ENCODE results near the gene GPATCH8. TPM values are rescaled to one million over a fixed set of nuclear protein-coding genes. Genes with fewer than 3 reads are reported as not detected.
A peak's percentile ranks its signal among the peaks of the same experiment; 100 is the strongest.

Gene GPATCH8
- total RNA-seq, 1 experiment from 2014 or later, result 51.5 TPM

GRCh38 chr17:44473367-44473766 lies 29.8 kb downstream of the GPATCH8 start:
- peaks cover 2% of the 10 kb centered on the region for H3K79me1 ChIP-seq (ENCODE audit: insufficient read depth, low read depth, low read length, poor library complexity, severe bottlenecking)
- Mint-ChIP-seq H3K4me3 (no peak overlapping the region), H3K27me3 (ENCODE audit: low read depth) (no peaks in the 10 kb centered on the region), H3K36me3 (ENCODE audit: insufficient read depth in 1 of 3, low read depth in 3 of 3) (peaks cover 0 to 18% (median 8%) of the 10 kb centered on the region in 3 experiments; a peak in 5 of 7 replicates), H3K27ac (peak overlapping the region in 1 of 3 experiments; percentile 11; a peak in 1 of 7 replicates), H3K4me1 (no peaks in the 10 kb centered on the region), H3K9me3 (no peaks in the 10 kb centered on the region)
- H3K27ac ChIP-seq (ENCODE audit: insufficient read length, low read depth, low read length), result no peak overlapping the region
- no peak overlapping the region for H3K14ac ChIP-seq (ENCODE audit: insufficient read depth, low read length)
- H3T11ph ChIP-seq (ENCODE audit: low read length), result no peak overlapping the region
- no peak overlapping the region for H3K56ac ChIP-seq (ENCODE audit: insufficient read length, low read depth, low read length)
- no peaks in the 10 kb centered on the region for H3K9me3 ChIP-seq (ENCODE audit: control insufficient read depth, low read depth, low read length)
- H4K5ac ChIP-seq (ENCODE audit: insufficient read length, low read depth, low read length), result no peak overlapping the region
- H2BK15ac ChIP-seq (ENCODE audit: low read depth, low read length), result no peak overlapping the region
- no peaks in the 10 kb centered on the region for H3K23me2 ChIP-seq (ENCODE audit: insufficient read length, low read depth, low read length, poor library complexity, severe bottlenecking)
- no peak overlapping the region for H3K23ac ChIP-seq (ENCODE audit: insufficient read length, low read depth, low read length)
- H2BK20ac ChIP-seq (ENCODE audit: low read depth, low read length, poor library complexity, severe bottlenecking), result no peak overlapping the region
- peaks cover 4% of the 10 kb centered on the region; the same call in 1 of the 2 replicates for H3K79me2 ChIP-seq (ENCODE audit: insufficient read depth, low read length)
- no peaks in the 10 kb centered on the region for H4K20me1 ChIP-seq (ENCODE audit: control insufficient read depth, insufficient read depth, insufficient read length)
- no peak overlapping the region for H2AK5ac ChIP-seq (ENCODE audit: insufficient read length, low read length)
- H4K8ac ChIP-seq (replicated peaks; ENCODE audit: insufficient read length, low read depth, low read length), result no peak overlapping the region
- no peak overlapping the region for H2BK5ac ChIP-seq (ENCODE audit: insufficient read length, low read length)
- no peak overlapping the region for H4K91ac ChIP-seq (ENCODE audit: insufficient read length, low read depth, low read length)
- H3K27me3 ChIP-seq (ENCODE audit: insufficient read depth, low read length), result no peaks in the 10 kb centered on the region
- H2BK120ac ChIP-seq (ENCODE audit: low read depth, low read length, poor library complexity, severe bottlenecking), result no peak overlapping the region
- DNase-seq, result no peak
- no peak overlapping the region for H3K18ac ChIP-seq (ENCODE audit: insufficient read length, low read depth, low read length)
- H2AFZ ChIP-seq (ENCODE audit: low read length), result no peak overlapping the region
- no CpG with 5 or more reads among the region's 6 CpGs for WGBS (ENCODE audit: extremely low coverage, insufficient read length, low lambda C conversion rate)
- no peak for TF ChIP-seq CTCF (conservative IDR thresholded peaks at IDR 0.05)
- H3K4ac ChIP-seq (ENCODE audit: low read depth, low read length), result no peak overlapping the region
- H3K4me2 ChIP-seq (ENCODE audit: insufficient read depth, insufficient read length, low read length), result no peak overlapping the region
- H3K9ac ChIP-seq (ENCODE audit: extremely low read depth, insufficient read length, low read length), result no peak overlapping the region
- H2BK12ac ChIP-seq (ENCODE audit: insufficient read length, low read depth, low read length), result no peak overlapping the region
- no peaks in the 10 kb centered on the region for H3K4me1 ChIP-seq (ENCODE audit: insufficient read depth, low read length)
